WTC11 (cell line): Measurements from ENCODE around the gene EIF2S1. TPM values are rescaled to one million over a fixed set of nuclear protein-coding genes. Genes with fewer than 3 reads are reported as not detected.

ENCODE experiments used
- ATAC-seq: fragments of 200-7000 bp; cut with Tn5 transposase; 2 replicates; pipeline ENCODE4 v1.10.0; 2021; ENCODE audit warnings: mild to moderate bottlenecking, moderate library complexity
- CTCF ChIA-PET: fragments of 300-600 bp; sonication (Branson Sonifier 250); formaldehyde crosslinking; loops from one replicate; lab custom pipeline; 2021; ENCODE audit warnings: antibody characterized with exemption; lab: Charles Lee
- POLR2A ChIA-PET: fragments of 350-600 bp; sonication (Branson Sonifier 250); formaldehyde crosslinking; loops from one replicate; lab custom pipeline; 2021; ENCODE audit warnings: antibody characterized with exemption; lab: Charles Lee
- DNase-seq: peaks from one replicate; pipeline ENCODE4 v3.0.0; 2021; ENCODE audit warnings: low spot score
- H3K27ac Mint-ChIP-seq: 2 replicates; pipeline ENCODE4 v1.8.0; 2021; ENCODE audit warnings: mixed read lengths
- H3K27me3 Mint-ChIP-seq: 2 replicates; pipeline ENCODE4 v1.8.0; 2021; ENCODE audit warnings: low read depth, mild to moderate bottlenecking, moderate library complexity, mixed read lengths
- H3K36me3 Mint-ChIP-seq: 2 replicates; pipeline ENCODE4 v1.8.0; 2021; ENCODE audit warnings: mixed read lengths
- H3K4me1 Mint-ChIP-seq: 2 replicates; pipeline ENCODE4 v1.8.0; 2022; ENCODE audit warnings: mixed read lengths
- H3K4me3 Mint-ChIP-seq: 2 replicates; pipeline ENCODE4 v1.8.0; 2021; ENCODE audit warnings: mild to moderate bottlenecking, moderate library complexity, mixed read lengths
- H3K9me3 Mint-ChIP-seq: 2 replicates; pipeline ENCODE4 v1.8.0; 2021; ENCODE audit warnings: mixed read lengths
- ELF4 ChIP-seq: sonication (generic); formaldehyde crosslinking; IDR thresholded peaks from 2 replicates; pipeline ENCODE4 v1.8.1; 2022; ENCODE audit warnings: low read depth, mild to moderate bottlenecking, moderate library complexity, missing genetic modification reagents
- FOXJ3 ChIP-seq: sonication (generic); formaldehyde crosslinking; IDR thresholded peaks from 2 replicates; pipeline ENCODE4 v1.9.0; 2021; ENCODE audit warnings: missing genetic modification reagents, mild to moderate bottlenecking, borderline replicate concordance
- GRHL2 ChIP-seq: fragments of 250-450 bp; sonication (Bioruptor Pico); IDR thresholded peaks from 2 replicates; pipeline ENCODE4 v1.8.0; 2022; ENCODE audit warnings: mild to moderate bottlenecking, moderate library complexity; ENCODE audit not compliant: insufficient replicate concordance, severe bottlenecking
- SMAD4 ChIP-seq: sonication (generic); formaldehyde crosslinking; IDR thresholded peaks from 2 replicates; pipeline ENCODE4 v1.8.0; 2022; ENCODE audit warnings: mild to moderate bottlenecking, missing genetic modification reagents
- SOX15 ChIP-seq: fragments of 250-450 bp; sonication (Bioruptor Pico); IDR thresholded peaks from 2 replicates; pipeline ENCODE4 v1.9.0; 2021; ENCODE audit warnings: mild to moderate bottlenecking
- TEAD1 ChIP-seq: sonication (generic); formaldehyde crosslinking; IDR thresholded peaks from 2 replicates; pipeline ENCODE4 v1.8.0; 2022; ENCODE audit warnings: mild to moderate bottlenecking, missing genetic modification reagents
- TEAD4 ChIP-seq: sonication (generic); formaldehyde crosslinking; IDR thresholded peaks from 2 replicates; pipeline ENCODE4 v1.8.0; 2022; ENCODE audit warnings: mild to moderate bottlenecking, missing genetic modification reagents
- ZNF317 ChIP-seq: sonication (generic); formaldehyde crosslinking; IDR thresholded peaks from 2 replicates; pipeline ENCODE4 v1.8.1; 2023; ENCODE audit warnings: low read depth, mild to moderate bottlenecking, moderate library complexity, missing genetic modification reagents, borderline replicate concordance
- ZSCAN18 ChIP-seq: fragments of 250-450 bp; sonication (Bioruptor Pico); IDR thresholded peaks from 2 replicates; pipeline ENCODE4 v2.1.2; 2022; ENCODE audit warnings: mild to moderate bottlenecking, moderate library complexity
- total RNA-seq: library from RNA; stranded (reverse); gene quantifications from 3 replicates; pipeline ENCODE4 v1.2.3, GENCODE V29; 2021
- TF ChIP-seq, protein P1 (sequence below): sonication (generic); formaldehyde crosslinking; IDR thresholded peaks from 2 replicates; pipeline ENCODE4 v1.8.1; 2022; ENCODE audit warnings: mild to moderate bottlenecking, missing genetic modification reagents, moderate library complexity, borderline replicate concordance
- TF ChIP-seq, protein P2 (sequence below): sonication (generic); formaldehyde crosslinking; IDR thresholded peaks from 2 replicates; pipeline ENCODE4 v1.8.1; 2023; ENCODE audit warnings: mild to moderate bottlenecking, moderate library complexity, missing genetic modification reagents
- TF ChIP-seq, protein P3 (sequence below): sonication (generic); formaldehyde crosslinking; IDR thresholded peaks from 2 replicates; pipeline ENCODE4 v1.8.1; 2023; ENCODE audit warnings: mild to moderate bottlenecking, missing genetic modification reagents
- TF ChIP-seq, protein P4 (sequence below): sonication (generic); formaldehyde crosslinking; IDR thresholded peaks from 2 replicates; pipeline ENCODE4 v1.8.1; 2022; ENCODE audit warnings: missing genetic modification reagents, borderline replicate concordance
- TF ChIP-seq, protein P5 (sequence below): sonication (generic); formaldehyde crosslinking; IDR thresholded peaks from 2 replicates; pipeline ENCODE4 v1.8.1; 2023; ENCODE audit warnings: mild to moderate bottlenecking, missing genetic modification reagents
- TF ChIP-seq, protein P6 (sequence below): sonication (generic); formaldehyde crosslinking; IDR thresholded peaks from 2 replicates; pipeline ENCODE4 v1.8.1; 2022; ENCODE audit warnings: mild to moderate bottlenecking, moderate library complexity, missing genetic modification reagents

Gene EIF2S1
- total RNA-seq, 1 experiment from 2014 or later, result 137 TPM

- TF ChIP-seq, protein P1, sequence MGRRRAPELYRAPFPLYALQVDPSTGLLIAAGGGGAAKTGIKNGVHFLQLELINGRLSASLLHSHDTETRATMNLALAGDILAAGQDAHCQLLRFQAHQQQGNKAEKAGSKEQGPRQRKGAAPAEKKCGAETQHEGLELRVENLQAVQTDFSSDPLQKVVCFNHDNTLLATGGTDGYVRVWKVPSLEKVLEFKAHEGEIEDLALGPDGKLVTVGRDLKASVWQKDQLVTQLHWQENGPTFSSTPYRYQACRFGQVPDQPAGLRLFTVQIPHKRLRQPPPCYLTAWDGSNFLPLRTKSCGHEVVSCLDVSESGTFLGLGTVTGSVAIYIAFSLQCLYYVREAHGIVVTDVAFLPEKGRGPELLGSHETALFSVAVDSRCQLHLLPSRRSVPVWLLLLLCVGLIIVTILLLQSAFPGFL, result no peak
Observed at GRCh38 chr14:67425608-67426007, 65.5 kb downstream of the EIF2S1 start (continued).

- Mint-ChIP-seq H3K9me3 (no peaks in the 10 kb centered on the region), H3K36me3 (no peaks in the 10 kb centered on the region), H3K4me3 (no peak overlapping the region), H3K27me3 (peaks cover 3% of the 10 kb centered on the region; the same call in 1 of the 2 replicates), H3K4me1 (peaks cover 12% of the 10 kb centered on the region), H3K27ac (no peak overlapping the region)
- no peak for DNase-seq
- TF ChIP-seq, protein P2, sequence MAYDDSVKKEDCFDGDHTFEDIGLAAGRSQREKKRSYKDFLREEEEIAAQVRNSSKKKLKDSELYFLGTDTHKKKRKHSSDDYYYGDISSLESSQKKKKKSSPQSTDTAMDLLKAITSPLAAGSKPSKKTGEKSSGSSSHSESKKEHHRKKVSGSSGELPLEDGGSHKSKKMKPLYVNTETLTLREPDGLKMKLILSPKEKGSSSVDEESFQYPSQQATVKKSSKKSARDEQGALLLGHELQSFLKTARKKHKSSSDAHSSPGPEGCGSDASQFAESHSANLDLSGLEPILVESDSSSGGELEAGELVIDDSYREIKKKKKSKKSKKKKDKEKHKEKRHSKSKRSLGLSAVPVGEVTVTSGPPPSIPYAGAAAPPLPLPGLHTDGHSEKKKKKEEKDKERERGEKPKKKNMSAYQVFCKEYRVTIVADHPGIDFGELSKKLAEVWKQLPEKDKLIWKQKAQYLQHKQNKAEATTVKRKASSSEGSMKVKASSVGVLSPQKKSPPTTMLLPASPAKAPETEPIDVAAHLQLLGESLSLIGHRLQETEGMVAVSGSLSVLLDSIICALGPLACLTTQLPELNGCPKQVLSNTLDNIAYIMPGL (CRISPR knock-in tag), result no peak
- no peak for TF ChIP-seq TEAD4 (CRISPR knock-in tag)
- no peak for TF ChIP-seq ZSCAN18 (CRISPR knock-in tag)
- TF ChIP-seq GRHL2 (CRISPR knock-in tag), result no peak
- no peak for TF ChIP-seq SOX15 (CRISPR knock-in tag)
- TF ChIP-seq, protein P3, sequence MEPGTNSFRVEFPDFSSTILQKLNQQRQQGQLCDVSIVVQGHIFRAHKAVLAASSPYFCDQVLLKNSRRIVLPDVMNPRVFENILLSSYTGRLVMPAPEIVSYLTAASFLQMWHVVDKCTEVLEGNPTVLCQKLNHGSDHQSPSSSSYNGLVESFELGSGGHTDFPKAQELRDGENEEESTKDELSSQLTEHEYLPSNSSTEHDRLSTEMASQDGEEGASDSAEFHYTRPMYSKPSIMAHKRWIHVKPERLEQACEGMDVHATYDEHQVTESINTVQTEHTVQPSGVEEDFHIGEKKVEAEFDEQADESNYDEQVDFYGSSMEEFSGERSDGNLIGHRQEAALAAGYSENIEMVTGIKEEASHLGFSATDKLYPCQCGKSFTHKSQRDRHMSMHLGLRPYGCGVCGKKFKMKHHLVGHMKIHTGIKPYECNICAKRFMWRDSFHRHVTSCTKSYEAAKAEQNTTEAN (CRISPR knock-in tag), result no peak
- TF ChIP-seq FOXJ3 (CRISPR knock-in tag), result no peak
- no peak for TF ChIP-seq SMAD4 (CRISPR knock-in tag)
- TF ChIP-seq, protein P4, sequence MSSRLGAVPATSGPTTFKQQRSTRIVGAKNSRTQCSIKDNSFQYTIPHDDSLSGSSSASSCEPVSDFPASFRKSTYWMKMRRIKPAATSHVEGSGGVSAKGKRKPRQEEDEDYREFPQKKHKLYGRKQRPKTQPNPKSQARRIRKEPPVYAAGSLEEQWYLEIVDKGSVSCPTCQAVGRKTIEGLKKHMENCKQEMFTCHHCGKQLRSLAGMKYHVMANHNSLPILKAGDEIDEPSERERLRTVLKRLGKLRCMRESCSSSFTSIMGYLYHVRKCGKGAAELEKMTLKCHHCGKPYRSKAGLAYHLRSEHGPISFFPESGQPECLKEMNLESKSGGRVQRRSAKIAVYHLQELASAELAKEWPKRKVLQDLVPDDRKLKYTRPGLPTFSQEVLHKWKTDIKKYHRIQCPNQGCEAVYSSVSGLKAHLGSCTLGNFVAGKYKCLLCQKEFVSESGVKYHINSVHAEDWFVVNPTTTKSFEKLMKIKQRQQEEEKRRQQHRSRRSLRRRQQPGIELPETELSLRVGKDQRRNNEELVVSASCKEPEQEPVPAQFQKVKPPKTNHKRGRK (CRISPR knock-in tag), result no peak
- TF ChIP-seq, protein P5, sequence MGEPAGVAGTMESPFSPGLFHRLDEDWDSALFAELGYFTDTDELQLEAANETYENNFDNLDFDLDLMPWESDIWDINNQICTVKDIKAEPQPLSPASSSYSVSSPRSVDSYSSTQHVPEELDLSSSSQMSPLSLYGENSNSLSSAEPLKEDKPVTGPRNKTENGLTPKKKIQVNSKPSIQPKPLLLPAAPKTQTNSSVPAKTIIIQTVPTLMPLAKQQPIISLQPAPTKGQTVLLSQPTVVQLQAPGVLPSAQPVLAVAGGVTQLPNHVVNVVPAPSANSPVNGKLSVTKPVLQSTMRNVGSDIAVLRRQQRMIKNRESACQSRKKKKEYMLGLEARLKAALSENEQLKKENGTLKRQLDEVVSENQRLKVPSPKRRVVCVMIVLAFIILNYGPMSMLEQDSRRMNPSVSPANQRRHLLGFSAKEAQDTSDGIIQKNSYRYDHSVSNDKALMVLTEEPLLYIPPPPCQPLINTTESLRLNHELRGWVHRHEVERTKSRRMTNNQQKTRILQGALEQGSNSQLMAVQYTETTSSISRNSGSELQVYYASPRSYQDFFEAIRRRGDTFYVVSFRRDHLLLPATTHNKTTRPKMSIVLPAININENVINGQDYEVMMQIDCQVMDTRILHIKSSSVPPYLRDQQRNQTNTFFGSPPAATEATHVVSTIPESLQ (CRISPR knock-in tag), result no peak
- TF ChIP-seq TEAD1 (CRISPR knock-in tag), result no peak
- TF ChIP-seq, protein P6, sequence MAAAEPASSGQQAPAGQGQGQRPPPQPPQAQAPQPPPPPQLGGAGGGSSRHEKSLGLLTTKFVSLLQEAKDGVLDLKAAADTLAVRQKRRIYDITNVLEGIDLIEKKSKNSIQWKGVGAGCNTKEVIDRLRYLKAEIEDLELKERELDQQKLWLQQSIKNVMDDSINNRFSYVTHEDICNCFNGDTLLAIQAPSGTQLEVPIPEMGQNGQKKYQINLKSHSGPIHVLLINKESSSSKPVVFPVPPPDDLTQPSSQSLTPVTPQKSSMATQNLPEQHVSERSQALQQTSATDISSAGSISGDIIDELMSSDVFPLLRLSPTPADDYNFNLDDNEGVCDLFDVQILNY (CRISPR knock-in tag), result no peak
- no peak for TF ChIP-seq ZNF317 (CRISPR knock-in tag)
- TF ChIP-seq ELF4 (CRISPR knock-in tag), result no peak
- ChIA-PET POLR2A (interaction anchor here (0.9 kb wide), 1 partner anchor 14 kb away, joined by 4 read pairs; no protein-coding TSS in a partner anchor), CTCF (interaction anchor here (0.7 to 5.8 kb wide), 33 partner anchors 10 to 296 kb away, joined by 3 to 117 read pairs (median 10); partner anchors contain the start of genes ATP6V1D, PIGH, PLEK2 and RDH11)
- no peak for ATAC-seq
Observed at GRCh38 chr14:67426161-67426560, 66.0 kb downstream of the EIF2S1 start.
